Panc1 (cell line): Measurements from ENCODE around the gene TIAM2. TPM values are rescaled to one million over a fixed set of nuclear protein-coding genes. Genes with fewer than 3 reads are reported as not detected.

ENCODE experiments used
- ATAC-seq: fragments of 200-7000 bp; cut with Tn5 transposase; 2 replicates; pipeline ENCODE4 v1.9.1; 2020; ENCODE audit warnings: mild to moderate bottlenecking, moderate library complexity
- BruUV-seq: library from RNA; stranded (reverse); fragments of 400-500 nt; replicated peaks from 2 replicates; lab custom pipeline; 2021; lab: Mats Ljungman, UMichigan
- CTCF ChIA-PET: fragments of 300-600 bp; sonication (Branson Sonifier 250); formaldehyde crosslinking; loops from one replicate; lab custom pipeline; 2022; ENCODE audit warnings: antibody characterized with exemption; lab: Charles Lee
- POLR2A ChIA-PET: fragments of 300-600 bp; sonication (Branson Sonifier 250); formaldehyde crosslinking; loops from one replicate; lab custom pipeline; 2022; ENCODE audit warnings: antibody characterized with exemption; lab: Charles Lee
- DNase-seq: peaks from one replicate; pipeline ENCODE4 v3.0.0-alpha.2; 2010; ENCODE audit warnings: low read depth, low spot score
- H3K27ac ChIP-seq: 2 replicates; pipeline ENCODE4 v1.5.1; 2011; ENCODE audit warnings: mild to moderate bottlenecking, low read length, inconsistent platforms
- H3K27me3 ChIP-seq: fragments of 200-500 bp; sonication (Bioruptor generic); 2 replicates; pipeline ENCODE4 v1.6.0; 2014; ENCODE audit warnings: low read length, inconsistent platforms; ENCODE audit not compliant: control insufficient read depth, insufficient read depth
- H3K36me3 ChIP-seq: fragments of 200-500 bp; sonication (Bioruptor generic); 2 replicates; pipeline ENCODE4 v1.5.1; 2014; ENCODE audit warnings: inconsistent platforms, mild to moderate bottlenecking, low read length, moderate library complexity; ENCODE audit not compliant: control insufficient read depth, insufficient read depth
- H3K4me1 ChIP-seq: 2 replicates; pipeline ENCODE4 v1.5.1; 2011; ENCODE audit warnings: inconsistent platforms, mild to moderate bottlenecking, low read length, moderate library complexity; ENCODE audit not compliant: control insufficient read depth, insufficient read depth
- H3K4me3 ChIP-seq, 2 experiments: 2 replicates each; pipeline ENCODE4 v1.5.1; 2011 to 2012; ENCODE audit warnings: low read depth in 2 of 2, low read length in 2 of 2, mild to moderate bottlenecking in 2 of 2, inconsistent platforms in 1 of 2, moderate library complexity in 1 of 2
- H3K9me3 ChIP-seq: fragments of 200-500 bp; sonication (Bioruptor generic); 2 replicates; pipeline ENCODE4 v1.5.1; 2014; ENCODE audit warnings: low read depth, mild to moderate bottlenecking, inconsistent platforms, low read length, moderate library complexity; ENCODE audit not compliant: control insufficient read depth, insufficient read depth
- POLR2AphosphoS5 ChIP-seq: IDR thresholded peaks from 2 replicates; pipeline ENCODE4 v1.6.1; 2012; ENCODE audit warnings: mild to moderate bottlenecking, low read depth, low read length, moderate library complexity
- SIN3A ChIP-seq: IDR thresholded peaks from 2 replicates; pipeline ENCODE4 v1.6.1; 2012; ENCODE audit warnings: low read depth, mild to moderate bottlenecking, low read length, moderate library complexity, borderline replicate concordance; ENCODE audit not compliant: insufficient read depth
- TCF7L2 ChIP-seq: IDR thresholded peaks from 2 replicates; pipeline ENCODE4 v1.6.1; 2011; ENCODE audit warnings: mild to moderate bottlenecking, low read depth, low read length, inconsistent platforms
- in situ Hi-C: cut with HindIII; loops from 2 replicates; pipeline ENCODE4 v1.10.0; 2016; ENCODE audit warnings: low sequenced_read_pairs, low pct_unique_long_range_greater_than_20kb
- intact Hi-C: fragments of 100-400 bp; cut with micrococcal nuclease; formaldehyde crosslinking; loops from one replicate; pipeline ENCODE4 v1.10.0; 2022; ENCODE audit not compliant: unreplicated experiment
- total RNA-seq: library from RNA; stranded (reverse); gene quantifications from one replicate; pipeline ENCODE4 v1.2.1, GENCODE V29; 2021; ENCODE audit not compliant: unreplicated experiment
- TF ChIP-seq, protein P1 (sequence below), 2 experiments: IDR thresholded peaks; 2 replicates each; pipeline ENCODE4 v1.6.1; 2011 to 2012; ENCODE audit warnings: low read depth in 2 of 2, control low read depth in 1 of 2, low read length in 1 of 2, mild to moderate bottlenecking in 1 of 2, moderate library complexity in 1 of 2; ENCODE audit not compliant: insufficient read depth in 1 of 2
- TF ChIP-seq, protein P2 (sequence below): fragments of 450-650 bp; IDR thresholded peaks from 2 replicates; pipeline ENCODE4 v1.5.1; 2017; ENCODE audit warnings: mild to moderate bottlenecking

The TIAM2 gene
- total RNA-seq, 1 experiment from 2014 or later = 14.9 TPM

DNA sequence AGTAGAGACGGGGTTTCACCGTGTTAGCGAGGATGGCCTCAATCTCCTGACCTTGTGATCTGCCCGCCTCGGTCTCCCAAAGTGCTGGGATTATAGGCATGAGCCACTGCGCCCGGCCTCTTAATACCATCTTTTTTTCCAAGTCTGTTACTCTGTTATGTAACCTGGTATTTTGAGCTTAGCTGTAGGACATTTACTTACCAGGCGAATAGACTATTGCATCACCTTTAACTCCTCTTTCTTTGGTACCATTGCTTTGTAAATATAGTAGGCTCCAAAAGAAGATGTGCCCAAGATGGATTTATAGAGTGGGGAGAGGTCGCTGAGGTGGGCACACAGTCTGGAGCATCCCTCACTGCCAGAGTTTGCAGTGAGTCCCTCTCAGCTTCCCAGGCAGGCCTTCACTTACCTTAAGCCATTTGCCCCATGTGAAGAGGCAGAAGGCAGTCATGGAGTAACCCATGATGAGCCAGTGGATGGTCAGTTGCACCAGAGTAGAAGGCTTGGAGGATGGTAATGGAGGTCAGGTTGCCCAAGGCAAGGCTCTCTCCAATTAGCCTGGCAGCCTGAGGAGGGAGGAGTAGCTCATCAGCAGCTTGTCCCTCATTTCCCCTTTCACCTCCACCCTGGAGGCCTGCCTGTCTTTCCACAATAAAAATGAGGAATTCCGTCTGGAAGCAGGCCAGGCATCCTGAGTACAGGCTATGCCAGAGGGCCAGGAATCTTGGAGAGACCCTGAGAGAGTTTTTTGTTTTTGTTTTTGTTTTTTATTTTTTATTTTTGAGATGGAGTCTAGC, 9.7 kb downstream of the TIAM2 start:
- Histone ChIP-seq H3K36me3 (no peaks in the 10 kb centered on the region), H3K4me1 (peaks cover 15% of the 10 kb centered on the region), H3K9me3 (no peaks in the 10 kb centered on the region), H3K4me3 (no peak overlapping the region), H3K27ac (no peak overlapping the region), H3K27me3 (no peaks in the 10 kb centered on the region)
- intact Hi-C loops = loop anchor here (5.0 kb wide), 1 partner anchor 168 kb away; no protein-coding TSS in a partner anchor
- 0 out of 2 replicates have a peak, but pooled peaks have one; percentile 20 for ATAC-seq
- BruUV-seq = no TSS peak
- TF ChIP-seq, protein P1, sequence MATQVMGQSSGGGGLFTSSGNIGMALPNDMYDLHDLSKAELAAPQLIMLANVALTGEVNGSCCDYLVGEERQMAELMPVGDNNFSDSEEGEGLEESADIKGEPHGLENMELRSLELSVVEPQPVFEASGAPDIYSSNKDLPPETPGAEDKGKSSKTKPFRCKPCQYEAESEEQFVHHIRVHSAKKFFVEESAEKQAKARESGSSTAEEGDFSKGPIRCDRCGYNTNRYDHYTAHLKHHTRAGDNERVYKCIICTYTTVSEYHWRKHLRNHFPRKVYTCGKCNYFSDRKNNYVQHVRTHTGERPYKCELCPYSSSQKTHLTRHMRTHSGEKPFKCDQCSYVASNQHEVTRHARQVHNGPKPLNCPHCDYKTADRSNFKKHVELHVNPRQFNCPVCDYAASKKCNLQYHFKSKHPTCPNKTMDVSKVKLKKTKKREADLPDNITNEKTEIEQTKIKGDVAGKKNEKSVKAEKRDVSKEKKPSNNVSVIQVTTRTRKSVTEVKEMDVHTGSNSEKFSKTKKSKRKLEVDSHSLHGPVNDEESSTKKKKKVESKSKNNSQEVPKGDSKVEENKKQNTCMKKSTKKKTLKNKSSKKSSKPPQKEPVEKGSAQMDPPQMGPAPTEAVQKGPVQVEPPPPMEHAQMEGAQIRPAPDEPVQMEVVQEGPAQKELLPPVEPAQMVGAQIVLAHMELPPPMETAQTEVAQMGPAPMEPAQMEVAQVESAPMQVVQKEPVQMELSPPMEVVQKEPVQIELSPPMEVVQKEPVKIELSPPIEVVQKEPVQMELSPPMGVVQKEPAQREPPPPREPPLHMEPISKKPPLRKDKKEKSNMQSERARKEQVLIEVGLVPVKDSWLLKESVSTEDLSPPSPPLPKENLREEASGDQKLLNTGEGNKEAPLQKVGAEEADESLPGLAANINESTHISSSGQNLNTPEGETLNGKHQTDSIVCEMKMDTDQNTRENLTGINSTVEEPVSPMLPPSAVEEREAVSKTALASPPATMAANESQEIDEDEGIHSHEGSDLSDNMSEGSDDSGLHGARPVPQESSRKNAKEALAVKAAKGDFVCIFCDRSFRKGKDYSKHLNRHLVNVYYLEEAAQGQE (IDR thresholded peaks at IDR 0.05; ENCODE audit: insufficient read depth in 1 of 2, low read depth in 2 of 2, low read length in 1 of 2) = no peak
- TF ChIP-seq, protein P2, sequence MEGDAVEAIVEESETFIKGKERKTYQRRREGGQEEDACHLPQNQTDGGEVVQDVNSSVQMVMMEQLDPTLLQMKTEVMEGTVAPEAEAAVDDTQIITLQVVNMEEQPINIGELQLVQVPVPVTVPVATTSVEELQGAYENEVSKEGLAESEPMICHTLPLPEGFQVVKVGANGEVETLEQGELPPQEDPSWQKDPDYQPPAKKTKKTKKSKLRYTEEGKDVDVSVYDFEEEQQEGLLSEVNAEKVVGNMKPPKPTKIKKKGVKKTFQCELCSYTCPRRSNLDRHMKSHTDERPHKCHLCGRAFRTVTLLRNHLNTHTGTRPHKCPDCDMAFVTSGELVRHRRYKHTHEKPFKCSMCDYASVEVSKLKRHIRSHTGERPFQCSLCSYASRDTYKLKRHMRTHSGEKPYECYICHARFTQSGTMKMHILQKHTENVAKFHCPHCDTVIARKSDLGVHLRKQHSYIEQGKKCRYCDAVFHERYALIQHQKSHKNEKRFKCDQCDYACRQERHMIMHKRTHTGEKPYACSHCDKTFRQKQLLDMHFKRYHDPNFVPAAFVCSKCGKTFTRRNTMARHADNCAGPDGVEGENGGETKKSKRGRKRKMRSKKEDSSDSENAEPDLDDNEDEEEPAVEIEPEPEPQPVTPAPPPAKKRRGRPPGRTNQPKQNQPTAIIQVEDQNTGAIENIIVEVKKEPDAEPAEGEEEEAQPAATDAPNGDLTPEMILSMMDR = no peak
- ChIA-PET CTCF (no interaction called here), POLR2A (no interaction called here)
- in situ Hi-C loops = no loop called here
- no peak for DNase-seq

DNA sequence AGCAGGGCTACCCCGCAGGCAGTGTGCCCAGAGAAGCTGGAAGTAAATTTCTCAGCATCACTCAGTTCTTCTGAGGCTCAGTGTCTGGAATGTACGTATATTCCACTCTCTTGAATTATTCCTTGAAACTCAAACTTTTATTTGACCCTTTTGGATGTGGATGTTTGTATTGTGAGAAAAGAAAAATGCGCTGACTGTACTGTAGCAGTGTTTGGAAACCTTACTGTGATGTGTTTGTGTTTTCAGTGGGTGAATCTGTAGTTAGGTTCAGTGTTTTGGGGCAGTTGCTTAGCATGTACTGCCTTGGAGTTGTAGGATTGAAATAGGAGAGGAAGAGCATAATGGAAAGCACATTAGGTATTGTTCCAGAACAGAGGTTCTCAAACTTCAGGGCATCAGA, 13.5 kb downstream of the TIAM2 start:
- TF ChIP-seq TCF7L2 (no peak), POLR2AphosphoS5 (no peak), SIN3A (no peak)
- TF ChIP-seq, protein P1 (IDR thresholded peaks at IDR 0.05; ENCODE audit: insufficient read depth in 1 of 2, low read depth in 2 of 2, low read length in 1 of 2) = no peak
- TF ChIP-seq, protein P2 = no peak
- ATAC-seq (no peak), DNase-seq (no peak)
- no peaks in the 10 kb centered on the region for H3K27me3 ChIP-seq
- in situ Hi-C loops (no loop called here), intact Hi-C loops (loop anchor here (5.0 kb wide), 1 partner anchor 164 kb away; no protein-coding TSS in a partner anchor)
- H3K4me1 ChIP-seq = peaks cover 31% of the 10 kb centered on the region
- H3K4me3 ChIP-seq = no peak overlapping the region
- no peaks in the 10 kb centered on the region for H3K9me3 ChIP-seq
- POLR2A ChIA-PET = no interaction called here
- no peaks in the 10 kb centered on the region for H3K36me3 ChIP-seq
- no peak overlapping the region for H3K27ac ChIP-seq
- CTCF ChIA-PET = no interaction called here
- BruUV-seq = no TSS peak
